Nephron progenitor cell (in vitro differentiated cells): Measurements from ENCODE around the gene CEACAM18.

Experiments used
- DNase-seq: peaks from one replicate; pipeline ENCODE4 v3.0.0; 2021
- H3K27ac Mint-ChIP-seq: 2 replicates; pipeline ENCODE4 v1.8.0; 2021; ENCODE audit warnings: mild to moderate bottlenecking, moderate library complexity, mixed read lengths
- H3K27me3 Mint-ChIP-seq: 2 replicates; pipeline ENCODE4 v1.8.0; 2021; ENCODE audit warnings: mild to moderate bottlenecking, low read depth, mixed read lengths; ENCODE audit not compliant: poor library complexity
- H3K36me3 Mint-ChIP-seq: 2 replicates; pipeline ENCODE4 v1.8.0; 2021; ENCODE audit warnings: low read depth, mixed read lengths
- H3K4me1 Mint-ChIP-seq: 2 replicates; pipeline ENCODE4 v1.8.0; 2021; ENCODE audit warnings: mixed read lengths
- H3K4me3 Mint-ChIP-seq: 2 replicates; pipeline ENCODE4 v1.8.0; 2021; ENCODE audit warnings: mild to moderate bottlenecking, moderate library complexity, mixed read lengths
- H3K9me3 Mint-ChIP-seq: 2 replicates; pipeline ENCODE4 v1.8.0; 2021; ENCODE audit warnings: mild to moderate bottlenecking, moderate library complexity, mixed read lengths
- CTCF ChIP-seq: fragments of 200-600 bp; sonication (generic); IDR thresholded peaks from 2 replicates; pipeline ENCODE4 v1.5.0; 2021; ENCODE audit warnings: antibody characterized with exemption

CEACAM18 gene

GRCh38 chr19:51531349-51532315, 53.3 kb downstream of the CEACAM18 start, which contains the start of gene SIGLEC6:
TSS of gene SIGLEC6 (minus strand) at chr19:51531670. CDS start at chr19:51531648, 22 bp downstream.
- Mint-ChIP-seq H3K4me1 (no peaks in the 10 kb centered on the region), H3K27me3 (no peaks in the 10 kb centered on the region), H3K9me3 (peaks cover 61% of the 10 kb centered on the region), H3K4me3 (no peak within 1 kb of the TSS), H3K36me3 (no peaks in the 10 kb centered on the region), H3K27ac (no peak within 1 kb of the TSS)
- TF ChIP-seq CTCF = no peak
- no peak for DNase-seq

DNA sequence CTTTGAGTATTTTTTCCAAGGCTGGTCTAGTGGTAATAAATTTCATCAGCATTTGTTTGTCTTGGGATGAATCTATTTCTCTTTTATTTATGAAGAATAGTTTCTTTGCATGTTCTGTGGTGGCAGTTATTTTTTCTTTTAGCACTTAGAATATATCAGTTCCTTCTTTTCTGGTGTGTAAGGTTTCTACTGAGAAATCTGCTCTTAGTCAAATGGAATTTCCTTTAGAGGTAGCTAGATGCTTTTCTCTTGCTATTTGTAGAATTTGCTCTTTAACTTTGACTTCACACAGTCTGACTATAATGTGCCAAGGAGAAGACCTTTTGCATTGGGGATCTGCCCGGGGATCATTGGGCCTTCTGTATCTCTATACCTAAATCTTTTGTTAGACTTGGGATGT, 57.2 kb downstream of the CEACAM18 start:
- no peak overlapping the region for H3K4me3 Mint-ChIP-seq
- H3K9me3 Mint-ChIP-seq = peaks cover 48% of the 10 kb centered on the region
- no peak for DNase-seq
- H3K27me3 Mint-ChIP-seq = peaks cover 6% of the 10 kb centered on the region
- H3K4me1 Mint-ChIP-seq = no peaks in the 10 kb centered on the region
- no peak for TF ChIP-seq CTCF
- H3K27ac Mint-ChIP-seq = no peak overlapping the region
- no peaks in the 10 kb centered on the region for H3K36me3 Mint-ChIP-seq

GRCh38 chr19:51539821-51540366, 61.6 kb downstream of the CEACAM18 start:
- no peak for TF ChIP-seq CTCF
- H3K27me3 Mint-ChIP-seq = peaks cover 9% of the 10 kb centered on the region
- H3K9me3 Mint-ChIP-seq = peaks cover 58% of the 10 kb centered on the region
- no peaks in the 10 kb centered on the region for H3K4me1 Mint-ChIP-seq
- no peak overlapping the region for H3K4me3 Mint-ChIP-seq
- no peak for DNase-seq
- H3K27ac Mint-ChIP-seq = no peak overlapping the region
- H3K36me3 Mint-ChIP-seq = no peaks in the 10 kb centered on the region
